HG03378 (cell line): Measurements from ENCODE around the gene CACNA1H.

Source experiments
- ATAC-seq: cut with Tn5 transposase; IDR thresholded peaks from one replicate; pipeline ENCODE4 v1.9.1; 2021; ENCODE audit warnings: mild to moderate bottlenecking, moderate library complexity; ENCODE audit not compliant: unreplicated experiment

CACNA1H gene

GRCh38 chr16:1121601-1122397, 31.1 kb upstream of the CACNA1H start:
- ATAC-seq, result no peak

GRCh38 chr16:1122398-1122765, 30.5 kb upstream of the CACNA1H start:
- no peak for ATAC-seq

GRCh38 chr16:1123525-1124230, 29.2 kb upstream of the CACNA1H start:
- ATAC-seq, result no peak

GRCh38 chr16:1124291-1124690, 28.6 kb upstream of the CACNA1H start:
- no peak for ATAC-seq

GRCh38 chr16:1124795-1125194, 28.1 kb upstream of the CACNA1H start:
- ATAC-seq, result no peak

GRCh38 chr16:1125471-1125870, 27.4 kb upstream of the CACNA1H start:
- ATAC-seq, result no peak

GRCh38 chr16:1126044-1126443, 26.9 kb upstream of the CACNA1H start:
- no peak for ATAC-seq

GRCh38 chr16:1126586-1126985, 26.3 kb upstream of the CACNA1H start:
- no peak for ATAC-seq

- no peak for ATAC-seq
Observed at GRCh38 chr16:1127101-1127500, 25.8 kb upstream of the CACNA1H start.

- no peak for ATAC-seq
Observed at GRCh38 chr16:1127971-1128715, 24.8 kb upstream of the CACNA1H start.

GRCh38 chr16:1129106-1129960, 23.6 kb upstream of the CACNA1H start:
- ATAC-seq, result no peak

GRCh38 chr16:1130382-1130781, 22.5 kb upstream of the CACNA1H start:
- no peak for ATAC-seq

- ATAC-seq, result no peak
Observed at GRCh38 chr16:1131378-1131994, 21.4 kb upstream of the CACNA1H start.

GRCh38 chr16:1132431-1132830, 20.5 kb upstream of the CACNA1H start:
- ATAC-seq, result no peak

- no peak for ATAC-seq
Observed at GRCh38 chr16:1133271-1133670, 19.6 kb upstream of the CACNA1H start.

- no peak for ATAC-seq
Observed at GRCh38 chr16:1133810-1134520, 18.9 kb upstream of the CACNA1H start.

GRCh38 chr16:1134776-1135458, 18.0 kb upstream of the CACNA1H start:
- ATAC-seq, result no peak

GRCh38 chr16:1135459-1135825, 17.5 kb upstream of the CACNA1H start:
- ATAC-seq, result no peak

- no peak for ATAC-seq
Observed at GRCh38 chr16:1137604-1138003, 15.3 kb upstream of the CACNA1H start.
